Lower leg skin (tissue), 4 donors: ENCODE measurements around the gene SMAD9. TPM values are rescaled to one million over a fixed set of nuclear protein-coding genes. Genes with fewer than 3 reads are reported as not detected.

Source experiments
- DNase-seq, 2 donors: peaks; one replicate each; pipeline ENCODE4 v3.0.0-alpha.2; 2019; ENCODE audit warnings: low spot score in 2 of 2
- H3K4me3 ChIP-seq: fragments of 200-600 bp; sonication (generic); 2 replicates; pipeline ENCODE4 v1.5.1; 2017; ENCODE audit warnings: mild to moderate bottlenecking, low read depth; ENCODE audit not compliant: poor library complexity, severe bottlenecking
- POLR2A ChIP-seq, 2 donors: fragments of 450-650 bp; IDR thresholded peaks; one replicate each; pipeline ENCODE4 v1.6.1; 2016 to 2017; ENCODE audit warnings: antibody characterized with exemption in 2 of 2, mild to moderate bottlenecking in 1 of 2, moderate library complexity in 1 of 2
- WGBS, 2 donors: methylation state at CpG; one replicate each; pipeline ENCODE4 v1.1.5; 2018; 5-methylcytosine and 5-hydroxymethylcytosine counted together
- intact Hi-C: fragments of 100-400 bp; cut with DNase I; formaldehyde crosslinking; loops from one replicate; pipeline ENCODE4 v1.15.0; 2023; ENCODE audit warnings: low total_unique reads
- total RNA-seq, 4 donors: library from RNA; depleted of rRNA; stranded (reverse); fragments of >200 nt; gene quantifications; one replicate each; pipeline ENCODE4 v1.1.0, GENCODE V29; 2016
- TF ChIP-seq, protein P1 (sequence below), 3 donors: fragments of 450-650 bp; IDR thresholded peaks; one replicate each; pipeline ENCODE4 v1.5.1; 2016; ENCODE audit warnings: antibody characterized with exemption in 3 of 3, mild to moderate bottlenecking in 3 of 3, moderate library complexity in 2 of 3

The SMAD9 gene
- total RNA-seq, 4 donors from 2014 or later, result 1.4 to 4.4 (median 2.2) TPM

GRCh38 chr13:36872621-36873020, 47.4 kb downstream of the SMAD9 start:
- no peak overlapping the region for H3K4me3 ChIP-seq
- intact Hi-C loops, result no loop called here
- 66 to 79% methylated on average over 10 of the region's 10 CpGs for WGBS, 2 donors
- TF ChIP-seq POLR2A (IDR thresholded peaks at IDR 0.05), result no peak
- TF ChIP-seq, protein P1, sequence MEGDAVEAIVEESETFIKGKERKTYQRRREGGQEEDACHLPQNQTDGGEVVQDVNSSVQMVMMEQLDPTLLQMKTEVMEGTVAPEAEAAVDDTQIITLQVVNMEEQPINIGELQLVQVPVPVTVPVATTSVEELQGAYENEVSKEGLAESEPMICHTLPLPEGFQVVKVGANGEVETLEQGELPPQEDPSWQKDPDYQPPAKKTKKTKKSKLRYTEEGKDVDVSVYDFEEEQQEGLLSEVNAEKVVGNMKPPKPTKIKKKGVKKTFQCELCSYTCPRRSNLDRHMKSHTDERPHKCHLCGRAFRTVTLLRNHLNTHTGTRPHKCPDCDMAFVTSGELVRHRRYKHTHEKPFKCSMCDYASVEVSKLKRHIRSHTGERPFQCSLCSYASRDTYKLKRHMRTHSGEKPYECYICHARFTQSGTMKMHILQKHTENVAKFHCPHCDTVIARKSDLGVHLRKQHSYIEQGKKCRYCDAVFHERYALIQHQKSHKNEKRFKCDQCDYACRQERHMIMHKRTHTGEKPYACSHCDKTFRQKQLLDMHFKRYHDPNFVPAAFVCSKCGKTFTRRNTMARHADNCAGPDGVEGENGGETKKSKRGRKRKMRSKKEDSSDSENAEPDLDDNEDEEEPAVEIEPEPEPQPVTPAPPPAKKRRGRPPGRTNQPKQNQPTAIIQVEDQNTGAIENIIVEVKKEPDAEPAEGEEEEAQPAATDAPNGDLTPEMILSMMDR (IDR thresholded peaks at IDR 0.05), result no peak
- no peak for DNase-seq

DNA sequence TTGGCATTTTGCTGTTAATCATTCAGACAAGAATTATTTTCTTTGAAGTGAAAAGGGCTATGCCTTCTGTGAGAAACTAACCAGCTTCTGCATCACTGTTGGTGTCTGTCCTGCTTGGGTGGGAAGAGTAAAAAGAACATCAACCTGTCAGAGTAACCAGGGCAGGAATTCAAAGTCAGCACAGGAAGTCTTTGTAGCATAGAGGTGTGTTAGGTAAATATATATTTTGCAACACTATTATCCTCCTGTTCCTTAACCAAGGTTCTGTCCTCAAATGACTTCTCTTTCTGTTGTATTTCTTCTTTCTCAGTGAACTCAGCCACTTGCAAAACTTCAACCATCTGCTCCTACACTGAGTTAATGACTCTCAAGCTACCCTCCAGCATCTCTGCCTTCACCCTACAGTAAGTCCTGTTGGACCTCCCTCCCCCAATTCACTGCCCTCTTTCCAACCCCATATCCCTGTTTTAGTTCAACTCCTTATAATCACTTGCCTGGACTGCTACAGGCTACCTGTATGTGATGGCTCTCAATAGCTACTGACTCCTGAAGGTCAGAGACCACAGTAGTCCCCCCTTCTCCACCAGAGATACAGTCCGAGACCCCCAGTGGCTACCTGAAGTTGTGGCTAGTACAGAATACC, 49.9 kb downstream of the SMAD9 start:
- intact Hi-C loops, result no loop called here
- no peak for TF ChIP-seq POLR2A (IDR thresholded peaks at IDR 0.05)
- TF ChIP-seq, protein P1 (IDR thresholded peaks at IDR 0.05), result no peak
- 93% methylated on average over 1 of the region's 1 CpG for WGBS, 2 donors
- no peak for DNase-seq
- H3K4me3 ChIP-seq, result no peak overlapping the region

DNA sequence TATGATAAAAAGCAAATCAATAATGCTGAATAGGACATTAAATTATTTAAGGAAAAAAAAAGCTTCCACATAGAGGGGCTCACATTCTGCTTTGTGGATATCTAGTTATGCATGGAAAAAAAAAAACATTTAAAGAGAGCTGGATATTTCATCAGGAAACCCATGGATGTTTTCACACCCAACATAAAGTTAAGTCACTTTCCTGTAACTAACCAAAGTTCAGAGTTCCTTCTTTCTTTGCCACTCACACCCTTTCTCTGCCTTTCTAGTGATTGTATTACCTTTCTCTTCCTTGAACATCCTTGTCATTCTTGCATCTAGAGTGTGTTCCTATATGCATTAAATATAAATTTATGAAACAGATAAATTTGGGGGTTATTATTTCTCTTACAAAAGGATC, 53.8 kb downstream of the SMAD9 start:
- intact Hi-C loops, result no loop called here
- H3K4me3 ChIP-seq, result no peak overlapping the region
- no peak for TF ChIP-seq POLR2A (IDR thresholded peaks at IDR 0.05)
- TF ChIP-seq, protein P1 (IDR thresholded peaks at IDR 0.05), result no peak
- DNase-seq, result no peak

GRCh38 chr13:36865265-36865664, 54.8 kb downstream of the SMAD9 start:
- 94 to 95% methylated on average over 5 of the region's 5 CpGs for WGBS, 2 donors
- TF ChIP-seq, protein P1 (IDR thresholded peaks at IDR 0.05), result no peak
- TF ChIP-seq POLR2A (IDR thresholded peaks at IDR 0.05), result no peak
- no peak for DNase-seq
- intact Hi-C loops, result no loop called here
- H3K4me3 ChIP-seq, result no peak overlapping the region

- DNase-seq, result no peak
- H3K4me3 ChIP-seq, result no peak overlapping the region
- no peak for TF ChIP-seq POLR2A (IDR thresholded peaks at IDR 0.05)
- TF ChIP-seq, protein P1 (IDR thresholded peaks at IDR 0.05), result no peak
- intact Hi-C loops, result no loop called here
- 90 to 91% methylated on average over 7 of the region's 7 CpGs for WGBS, 2 donors
Measured at GRCh38 chr13:36862722-36863121, 57.3 kb downstream of the SMAD9 start.
